22Rv1 (cell line): ENCODE data around the gene CST7.

Experiments used
- CTCF ChIP-seq: fragments of 450-650 bp; IDR thresholded peaks from 2 replicates; pipeline ENCODE4 v1.5.1; 2017; ENCODE audit warnings: mild to moderate bottlenecking
- ZFX ChIP-seq: fragments of 450-650 bp; IDR thresholded peaks from 2 replicates; pipeline ENCODE4 v1.6.1; 2017; ENCODE audit warnings: antibody characterized with exemption, borderline replicate concordance

- TF ChIP-seq CTCF, result no peak
- TF ChIP-seq ZFX, result no peak
Observed at GRCh38 chr20:24939036-24939435, 10.0 kb upstream of the CST7 start.
